ENCODE data around the gene ZNF236.

DNA sequence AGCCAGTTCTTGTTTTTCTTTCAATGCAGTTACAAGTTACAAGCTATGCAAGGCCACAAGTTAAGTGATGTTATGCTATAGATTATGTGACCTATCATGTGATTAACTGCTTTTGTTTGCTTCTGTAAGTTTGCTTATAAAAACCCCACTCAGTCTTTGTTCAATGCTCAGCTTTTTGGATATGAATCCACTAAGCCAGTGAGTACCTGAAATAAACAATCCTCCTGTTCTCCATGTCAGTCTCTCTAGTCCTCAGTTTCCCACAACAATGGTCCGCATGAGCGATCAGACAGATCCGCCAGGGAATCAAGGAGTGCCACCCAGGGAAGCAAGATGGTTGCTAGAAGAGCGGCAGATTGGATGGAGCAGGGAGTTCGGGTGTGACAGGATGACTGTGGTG is 30.7 kb upstream of the ZNF236 start:
- no peak for TF ChIP-seq POLR2A (IDR thresholded peaks at IDR 0.05; ENCODE audit: low read depth)
- TF ChIP-seq, protein P1, sequence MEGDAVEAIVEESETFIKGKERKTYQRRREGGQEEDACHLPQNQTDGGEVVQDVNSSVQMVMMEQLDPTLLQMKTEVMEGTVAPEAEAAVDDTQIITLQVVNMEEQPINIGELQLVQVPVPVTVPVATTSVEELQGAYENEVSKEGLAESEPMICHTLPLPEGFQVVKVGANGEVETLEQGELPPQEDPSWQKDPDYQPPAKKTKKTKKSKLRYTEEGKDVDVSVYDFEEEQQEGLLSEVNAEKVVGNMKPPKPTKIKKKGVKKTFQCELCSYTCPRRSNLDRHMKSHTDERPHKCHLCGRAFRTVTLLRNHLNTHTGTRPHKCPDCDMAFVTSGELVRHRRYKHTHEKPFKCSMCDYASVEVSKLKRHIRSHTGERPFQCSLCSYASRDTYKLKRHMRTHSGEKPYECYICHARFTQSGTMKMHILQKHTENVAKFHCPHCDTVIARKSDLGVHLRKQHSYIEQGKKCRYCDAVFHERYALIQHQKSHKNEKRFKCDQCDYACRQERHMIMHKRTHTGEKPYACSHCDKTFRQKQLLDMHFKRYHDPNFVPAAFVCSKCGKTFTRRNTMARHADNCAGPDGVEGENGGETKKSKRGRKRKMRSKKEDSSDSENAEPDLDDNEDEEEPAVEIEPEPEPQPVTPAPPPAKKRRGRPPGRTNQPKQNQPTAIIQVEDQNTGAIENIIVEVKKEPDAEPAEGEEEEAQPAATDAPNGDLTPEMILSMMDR (IDR thresholded peaks at IDR 0.05): no peak
- TF ChIP-seq POLR2AphosphoS5 (IDR thresholded peaks at IDR 0.05): no peak
